H9 (cell line): ENCODE data around the gene KCNK5. TPM values are rescaled to one million over a fixed set of nuclear protein-coding genes. Genes with fewer than 3 reads are reported as not detected.

Experiments
- DNase-seq: peaks from one replicate; pipeline ENCODE4 v3.0.0-alpha.2; 2017
- H2AFZ ChIP-seq: one replicate; pipeline ENCODE4 v1.6.1; 2013; ENCODE audit warnings: mild to moderate bottlenecking, low read length, control low read depth, moderate library complexity
- H2AK5ac ChIP-seq: 2 replicates; pipeline ENCODE4 v1.6.1; 2013; ENCODE audit warnings: low read length, control low read depth, mixed read lengths; ENCODE audit not compliant: insufficient read length
- H2BK120ac ChIP-seq: one replicate; pipeline ENCODE4 v1.6.1; 2013; ENCODE audit warnings: low read depth, mild to moderate bottlenecking, low read length, control low read depth, inconsistent platforms; ENCODE audit not compliant: poor library complexity, severe bottlenecking
- H2BK12ac ChIP-seq: 2 replicates; pipeline ENCODE4 v1.6.1; 2013; ENCODE audit warnings: low read length, control low read depth, mixed read lengths, low read depth; ENCODE audit not compliant: insufficient read length
- H2BK15ac ChIP-seq: 2 replicates; pipeline ENCODE4 v1.6.1; 2013; ENCODE audit warnings: low read depth, low read length, control low read depth
- H2BK20ac ChIP-seq: one replicate; pipeline ENCODE4 v1.6.1; 2013; ENCODE audit warnings: low read depth, mild to moderate bottlenecking, low read length, control low read depth, inconsistent platforms; ENCODE audit not compliant: poor library complexity, severe bottlenecking
- H2BK5ac ChIP-seq: 2 replicates; pipeline ENCODE4 v1.6.1; 2013; ENCODE audit warnings: low read length, control low read depth, mixed read lengths; ENCODE audit not compliant: insufficient read length
- H3K14ac ChIP-seq: 2 replicates; pipeline ENCODE4 v1.6.1; 2013; ENCODE audit warnings: low read length, control low read depth; ENCODE audit not compliant: insufficient read depth
- H3K18ac ChIP-seq: 2 replicates; pipeline ENCODE4 v1.6.1; 2013; ENCODE audit warnings: low read depth, mild to moderate bottlenecking, mixed read lengths, low read length, control low read depth; ENCODE audit not compliant: insufficient read length
- H3K23ac ChIP-seq: 2 replicates; pipeline ENCODE4 v1.6.1; 2013; ENCODE audit warnings: low read length, control low read depth, mixed read lengths, low read depth; ENCODE audit not compliant: insufficient read length
- H3K23me2 ChIP-seq: 2 replicates; pipeline ENCODE4 v1.6.1; 2013; ENCODE audit warnings: low read depth, mild to moderate bottlenecking, mixed read lengths, low read length, control low read depth; ENCODE audit not compliant: insufficient read length, poor library complexity, severe bottlenecking
- H3K27ac ChIP-seq: 2 replicates; pipeline ENCODE4 v1.5.1; 2013; ENCODE audit warnings: low read length, control low read depth, mixed read lengths, low read depth; ENCODE audit not compliant: insufficient read length
- H3K27me3 ChIP-seq: 2 replicates; pipeline ENCODE4 v1.6.1; 2013; ENCODE audit warnings: low read length, control low read depth, inconsistent platforms; ENCODE audit not compliant: insufficient read depth
- H3K4ac ChIP-seq: 2 replicates; pipeline ENCODE4 v1.6.1; 2013; ENCODE audit warnings: low read depth, mild to moderate bottlenecking, control low read depth, inconsistent platforms, low read length, moderate library complexity
- H3K4me1 ChIP-seq: 2 replicates; pipeline ENCODE4 v1.6.1; 2013; ENCODE audit warnings: low read length, control low read depth, inconsistent platforms; ENCODE audit not compliant: insufficient read depth
- H3K4me2 ChIP-seq: 2 replicates; pipeline ENCODE4 v1.6.1; 2013; ENCODE audit warnings: low read length, control low read depth, mixed read lengths; ENCODE audit not compliant: insufficient read length, insufficient read depth
- H3K56ac ChIP-seq: 2 replicates; pipeline ENCODE4 v1.6.1; 2013; ENCODE audit warnings: low read depth, mild to moderate bottlenecking, mixed read lengths, low read length, control low read depth; ENCODE audit not compliant: insufficient read length
- H3K79me1 ChIP-seq: 2 replicates; pipeline ENCODE4 v1.6.1; 2013; ENCODE audit warnings: low read depth, mild to moderate bottlenecking, moderate library complexity, low read length, control low read depth, inconsistent platforms; ENCODE audit not compliant: insufficient read depth, poor library complexity, severe bottlenecking
- H3K79me2 ChIP-seq: 2 replicates; pipeline ENCODE4 v1.6.1; 2013; ENCODE audit warnings: low read length, control low read depth, inconsistent platforms; ENCODE audit not compliant: insufficient read depth
- H3K9ac ChIP-seq: 2 replicates; pipeline ENCODE4 v1.6.1; 2013; ENCODE audit warnings: low read length, control low read depth, mixed read lengths; ENCODE audit not compliant: insufficient read length; ENCODE audit errors: extremely low read depth
- H3K9me3 ChIP-seq: one replicate; pipeline ENCODE4 v1.6.1; 2013; ENCODE audit warnings: low read depth, low read length, inconsistent platforms; ENCODE audit not compliant: control insufficient read depth
- H3T11ph ChIP-seq: one replicate; pipeline ENCODE4 v1.6.1; 2013; ENCODE audit warnings: mild to moderate bottlenecking, low read length, control low read depth, inconsistent platforms
- H4K20me1 ChIP-seq: one replicate; pipeline ENCODE4 v1.6.1; 2013; ENCODE audit not compliant: control insufficient read depth, insufficient read length, insufficient read depth
- H4K5ac ChIP-seq: 2 replicates; pipeline ENCODE4 v1.6.1; 2013; ENCODE audit warnings: low read depth, mild to moderate bottlenecking, mixed read lengths, low read length, control low read depth; ENCODE audit not compliant: insufficient read length
- H4K8ac ChIP-seq: replicated peaks from 2 replicates; pipeline ENCODE4 v1.6.1; 2013; ENCODE audit warnings: low read length, control low read depth, mixed read lengths, low read depth; ENCODE audit not compliant: insufficient read length
- H4K91ac ChIP-seq: 2 replicates; pipeline ENCODE4 v1.6.1; 2013; ENCODE audit warnings: low read depth, mild to moderate bottlenecking, moderate library complexity, mixed read lengths, low read length, control low read depth; ENCODE audit not compliant: insufficient read length
- H3K27ac Mint-ChIP-seq, 3 experiments: 2 replicates in 2 of 3; 3 replicates in 1 of 3; pipeline ENCODE4 v1.8.0; 2020 to 2021; ENCODE audit warnings: mixed read lengths in 3 of 3, mild to moderate bottlenecking in 1 of 3, moderate library complexity in 1 of 3
- H3K27me3 Mint-ChIP-seq: 2 replicates; pipeline ENCODE4 v1.8.0; 2021; ENCODE audit warnings: low read depth, mild to moderate bottlenecking, moderate library complexity, mixed read lengths
- H3K36me3 Mint-ChIP-seq, 3 experiments: 2 replicates in 2 of 3; 3 replicates in 1 of 3; pipeline ENCODE4 v1.8.0; 2020 to 2021; ENCODE audit warnings: low read depth in 3 of 3, mixed read lengths in 3 of 3; ENCODE audit not compliant: insufficient read depth in 1 of 3
- H3K4me1 Mint-ChIP-seq, 2 experiments: 2 replicates each; pipeline ENCODE4 v1.8.0; 2020; ENCODE audit warnings: mixed read lengths in 2 of 2
- H3K4me3 Mint-ChIP-seq, 2 experiments: 2 replicates in 1 of 2; 3 replicates in 1 of 2; pipeline ENCODE4 v1.8.0; 2020 to 2021; ENCODE audit warnings: mild to moderate bottlenecking in 2 of 2, mixed read lengths in 2 of 2, moderate library complexity in 1 of 2
- H3K9me3 Mint-ChIP-seq, 2 experiments: 2 replicates in 1 of 2; 3 replicates in 1 of 2; pipeline ENCODE4 v1.8.0; 2020; ENCODE audit warnings: mild to moderate bottlenecking in 2 of 2, mixed read lengths in 2 of 2, moderate library complexity in 1 of 2
- WGBS: extraction: QIAGEN DNeasy Blood & Tissue Kit; methylation state at CpG from one replicate; pipeline ENCODE4 v1.1.7; 2013; ENCODE audit warnings: missing lambda C conversion rate, low lambda C conversion rate, mixed read lengths; ENCODE audit not compliant: insufficient read length; ENCODE audit errors: extremely low coverage; 5-methylcytosine and 5-hydroxymethylcytosine counted together
- total RNA-seq: library from RNA; stranded (reverse); gene quantifications from 2 replicates; pipeline ENCODE4 v1.2.1, GENCODE V29; 2021
- TF ChIP-seq, protein P1 (sequence below): fragments of 200-600 bp; sonication (generic); conservative IDR thresholded peaks from 3 replicates; pipeline ENCODE4 v1.8.0; 2021; ENCODE audit warnings: antibody characterized with exemption, mild to moderate bottlenecking

KCNK5 gene
- total RNA-seq, 1 experiment from 2014 or later, result 30.0 TPM

GRCh38 chr6:39221779-39222641 lies 7.3 kb downstream of the KCNK5 start:
- no peak overlapping the region for H4K91ac ChIP-seq
- H3K56ac ChIP-seq, result no peak overlapping the region
- H3K9me3 ChIP-seq, result no peaks in the 10 kb centered on the region
- no peak overlapping the region for H2BK20ac ChIP-seq
- WGBS, result no CpG with 5 or more reads among the region's 7 CpGs
- H3K4ac ChIP-seq, result no peak overlapping the region
- no peaks in the 10 kb centered on the region for H3K27me3 ChIP-seq
- no peak overlapping the region for H3K23ac ChIP-seq
- H3K79me2 ChIP-seq, result peaks cover 59% of the 10 kb centered on the region; the same call in 1 of the 2 replicates
- H3T11ph ChIP-seq, result no peak overlapping the region
- no peak overlapping the region for H3K4me2 ChIP-seq
- Mint-ChIP-seq H3K9me3 (no peaks in the 10 kb centered on the region), H3K27me3 (no peaks in the 10 kb centered on the region), H3K4me1 (peaks cover 84 to 85% of the 10 kb centered on the region in 2 experiments), H3K27ac (0 out of 7 replicates have a peak overlapping the region, but pooled peaks of 1 of the 3 experiments have one; percentile 9), H3K36me3 (peaks cover 24 to 36% (median 25%) of the 10 kb centered on the region in 3 experiments), H3K4me3 (no peak overlapping the region)
- no peak overlapping the region for H2BK120ac ChIP-seq
- H2BK12ac ChIP-seq, result no peak overlapping the region
- TF ChIP-seq, protein P1, sequence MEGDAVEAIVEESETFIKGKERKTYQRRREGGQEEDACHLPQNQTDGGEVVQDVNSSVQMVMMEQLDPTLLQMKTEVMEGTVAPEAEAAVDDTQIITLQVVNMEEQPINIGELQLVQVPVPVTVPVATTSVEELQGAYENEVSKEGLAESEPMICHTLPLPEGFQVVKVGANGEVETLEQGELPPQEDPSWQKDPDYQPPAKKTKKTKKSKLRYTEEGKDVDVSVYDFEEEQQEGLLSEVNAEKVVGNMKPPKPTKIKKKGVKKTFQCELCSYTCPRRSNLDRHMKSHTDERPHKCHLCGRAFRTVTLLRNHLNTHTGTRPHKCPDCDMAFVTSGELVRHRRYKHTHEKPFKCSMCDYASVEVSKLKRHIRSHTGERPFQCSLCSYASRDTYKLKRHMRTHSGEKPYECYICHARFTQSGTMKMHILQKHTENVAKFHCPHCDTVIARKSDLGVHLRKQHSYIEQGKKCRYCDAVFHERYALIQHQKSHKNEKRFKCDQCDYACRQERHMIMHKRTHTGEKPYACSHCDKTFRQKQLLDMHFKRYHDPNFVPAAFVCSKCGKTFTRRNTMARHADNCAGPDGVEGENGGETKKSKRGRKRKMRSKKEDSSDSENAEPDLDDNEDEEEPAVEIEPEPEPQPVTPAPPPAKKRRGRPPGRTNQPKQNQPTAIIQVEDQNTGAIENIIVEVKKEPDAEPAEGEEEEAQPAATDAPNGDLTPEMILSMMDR, result no peak
- H3K18ac ChIP-seq, result no peak overlapping the region
- H2AFZ ChIP-seq, result no peak overlapping the region
- H4K20me1 ChIP-seq, result no peaks in the 10 kb centered on the region
- H2BK5ac ChIP-seq, result no peak overlapping the region
- no peaks in the 10 kb centered on the region for H3K23me2 ChIP-seq
- peaks cover 35% of the 10 kb centered on the region for H3K79me1 ChIP-seq
- H2BK15ac ChIP-seq, result no peak overlapping the region
- no peak overlapping the region for H3K9ac ChIP-seq
- no peak overlapping the region for H4K8ac ChIP-seq
- no peak overlapping the region for H3K14ac ChIP-seq
- H3K4me1 ChIP-seq, result peaks cover 22% of the 10 kb centered on the region
- DNase-seq, result peak; percentile 9
- no peak overlapping the region for H4K5ac ChIP-seq
- H2AK5ac ChIP-seq, result no peak overlapping the region
- no peak overlapping the region for H3K27ac ChIP-seq
